Measurements from ENCODE around the gene TRIM28. TPM values are rescaled to one million over a fixed set of nuclear protein-coding genes. Genes with fewer than 3 reads are reported as not detected.

The TRIM28 gene
- total and polyA plus RNA-seq, 5 donors from 2014 or later = 34.5 to 379 (median 50.2) TPM

GRCh38 chr19:58582985-58583384 lies 39.1 kb downstream of the TRIM28 start:
- H3K4me3 ChIP-seq (ENCODE audit: low read depth, low read length) = no peak overlapping the region
- Mint-ChIP-seq H3K4me3 (no peak overlapping the region), H3K9me3 (peaks cover 0 to 2% (median 0%) of the 10 kb centered on the region in 7 donors), H3K27me3 (no peaks in the 10 kb centered on the region), H3K36me3 (peaks cover 12% of the 10 kb centered on the region), H3K27ac (no peak overlapping the region), H3K4me1 (peaks cover 5 to 28% (median 17%) of the 10 kb centered on the region in 4 donors)
- peaks cover 5% of the 10 kb centered on the region for H3K36me3 ChIP-seq (ENCODE audit: control insufficient read depth, insufficient read depth, low read length)
- no peak for ATAC-seq (ENCODE audit: low read depth in 2 of 2)
- H3K9me3 ChIP-seq (ENCODE audit: control insufficient read depth in 2 of 2, low read length in 2 of 2) = no peaks in the 10 kb centered on the region
- H3K4me1 ChIP-seq (ENCODE audit: control insufficient read depth, insufficient read depth, low read length, poor library complexity, severe bottlenecking) = peaks cover 3% of the 10 kb centered on the region
- H3K27ac ChIP-seq (ENCODE audit: insufficient read depth, low read length, poor library complexity, severe bottlenecking) = no peak overlapping the region
- no peaks in the 10 kb centered on the region for H3K27me3 ChIP-seq (ENCODE audit: control insufficient read depth, insufficient read depth, low read length)
- DNase-seq = no peak

GRCh38 chr19:58584498-58585441 lies 40.9 kb downstream of the TRIM28 start:
- Histone ChIP-seq H3K9me3 (ENCODE audit: control insufficient read depth in 2 of 2, low read length in 2 of 2) (no peaks in the 10 kb centered on the region), H3K4me3 (ENCODE audit: low read depth, low read length) (no peak overlapping the region), H3K4me1 (ENCODE audit: control insufficient read depth, insufficient read depth, low read length, poor library complexity, severe bottlenecking) (peaks cover 3% of the 10 kb centered on the region), H3K27ac (ENCODE audit: insufficient read depth, low read length, poor library complexity, severe bottlenecking) (no peak overlapping the region), H3K27me3 (ENCODE audit: control insufficient read depth, insufficient read depth, low read length) (no peaks in the 10 kb centered on the region), H3K36me3 (ENCODE audit: control insufficient read depth, insufficient read depth, low read length) (peaks cover 5% of the 10 kb centered on the region)
- Mint-ChIP-seq H3K4me1 (peaks cover 5 to 15% (median 8%) of the 10 kb centered on the region in 4 donors), H3K27ac (peak overlapping the region in 1 of 3 donors; percentile 79), H3K36me3 (peaks cover 12% of the 10 kb centered on the region), H3K27me3 (no peaks in the 10 kb centered on the region), H3K9me3 (peaks cover 0 to 2% (median 0%) of the 10 kb centered on the region in 7 donors), H3K4me3 (no peak overlapping the region)
- no peak for DNase-seq
- ATAC-seq (ENCODE audit: low read depth in 2 of 2) = no peak

- Mint-ChIP-seq H3K27ac (peak overlapping the region in 1 of 3 donors; percentile 79), H3K36me3 (peaks cover 12% of the 10 kb centered on the region), H3K4me1 (peaks cover 5 to 15% (median 8%) of the 10 kb centered on the region in 4 donors), H3K4me3 (no peak overlapping the region), H3K27me3 (no peaks in the 10 kb centered on the region), H3K9me3 (peaks cover 0 to 2% (median 0%) of the 10 kb centered on the region in 7 donors)
- DNase-seq (no peak), ATAC-seq (ENCODE audit: low read depth in 2 of 2) (no peak)
- Histone ChIP-seq H3K27me3 (ENCODE audit: control insufficient read depth, insufficient read depth, low read length) (no peaks in the 10 kb centered on the region), H3K4me1 (ENCODE audit: control insufficient read depth, insufficient read depth, low read length, poor library complexity, severe bottlenecking) (peaks cover 3% of the 10 kb centered on the region), H3K36me3 (ENCODE audit: control insufficient read depth, insufficient read depth, low read length) (peaks cover 5% of the 10 kb centered on the region), H3K4me3 (ENCODE audit: low read depth, low read length) (no peak overlapping the region), H3K9me3 (ENCODE audit: control insufficient read depth in 2 of 2, low read length in 2 of 2) (no peaks in the 10 kb centered on the region), H3K27ac (ENCODE audit: insufficient read depth, low read length, poor library complexity, severe bottlenecking) (no peak overlapping the region)
Measured at GRCh38 chr19:58585442-58586132, 41.7 kb downstream of the TRIM28 start.

- H3K27ac Mint-ChIP-seq = peak overlapping the region in 1 of 3 donors; percentile 17
- H3K27me3 ChIP-seq (ENCODE audit: control insufficient read depth, insufficient read depth, low read length) = no peaks in the 10 kb centered on the region
- no peak for DNase-seq
Measured at GRCh38 chr19:58586133-58586765, 42.4 kb downstream of the TRIM28 start.

More at GRCh38 chr19:58586133-58586765, 42.4 kb downstream of the TRIM28 start:
- no peaks in the 10 kb centered on the region for H3K9me3 ChIP-seq (ENCODE audit: control insufficient read depth in 2 of 2, low read length in 2 of 2)
- Mint-ChIP-seq H3K4me3 (no peak overlapping the region), H3K27me3 (no peaks in the 10 kb centered on the region), H3K9me3 (peaks cover 0 to 1% (median 0%) of the 10 kb centered on the region in 7 donors), H3K4me1 (peaks cover 2 to 10% (median 4%) of the 10 kb centered on the region in 4 donors), H3K36me3 (peaks cover 10% of the 10 kb centered on the region)
- H3K36me3 ChIP-seq (ENCODE audit: control insufficient read depth, insufficient read depth, low read length) = peaks cover 5% of the 10 kb centered on the region
- ATAC-seq (ENCODE audit: low read depth in 2 of 2) = no peak
- H3K27ac ChIP-seq (ENCODE audit: insufficient read depth, low read length, poor library complexity, severe bottlenecking) = no peak overlapping the region
- H3K4me3 ChIP-seq (ENCODE audit: low read depth, low read length) = no peak overlapping the region
- no peaks in the 10 kb centered on the region for H3K4me1 ChIP-seq (ENCODE audit: control insufficient read depth, insufficient read depth, low read length, poor library complexity, severe bottlenecking)

Other genes starting within 250 kb of the TRIM28 start
- 117 TPM for gene ERVK3-1, start 238.7 kb upstream of the TRIM28 start, total RNA-seq
- gene ERVK3-1, start 238.7 kb upstream of the TRIM28 start, polyA plus RNA-seq = 10 to 100 TPM; 65.9 to 85.8 (median 77.4) TPM
- 2.1 TPM for gene ZSCAN22, start 217.1 kb upstream of the TRIM28 start, total RNA-seq
- 1 to 10 TPM in 2 of 4 donors, under 1 TPM in 2; 0.31 to 2.6 (median 1.3) TPM for gene ZSCAN22, start 217.1 kb upstream of the TRIM28 start, polyA plus RNA-seq
- gene A1BG, start 190.6 kb upstream of the TRIM28 start, total RNA-seq = 11.8 TPM
- gene A1BG, start 190.6 kb upstream of the TRIM28 start, polyA plus RNA-seq = 10 to 100 TPM; 32.0 to 53.7 (median 39.8) TPM
- 0.27 TPM for gene ZNF497, start 181.3 kb upstream of the TRIM28 start, total RNA-seq
- gene ZNF497, start 181.3 kb upstream of the TRIM28 start, polyA plus RNA-seq = under 1 TPM; 0.34 to 0.79 (median 0.41) TPM
- 1.1 TPM for gene ZNF837, start 163.0 kb upstream of the TRIM28 start, total RNA-seq
- gene ZNF837, start 163.0 kb upstream of the TRIM28 start, polyA plus RNA-seq = 1 to 10 TPM; 2.5 to 7.7 (median 4.6) TPM
- 747 TPM for gene RPS5, start 156.8 kb upstream of the TRIM28 start, total RNA-seq
- 1,000 to 10,000 TPM in 3 of 4 donors, 100 to 1,000 TPM in 1; 916 to 1,786 (median 1,426) TPM for gene RPS5, start 156.8 kb upstream of the TRIM28 start, polyA plus RNA-seq
- 0.39 TPM for gene RNF225, start 148.4 kb upstream of the TRIM28 start, total RNA-seq
- gene RNF225, start 148.4 kb upstream of the TRIM28 start, polyA plus RNA-seq = not detected
- gene ZNF584, start 135.4 kb upstream of the TRIM28 start, total RNA-seq = 1.7 TPM
- gene ZNF584, start 135.4 kb upstream of the TRIM28 start, polyA plus RNA-seq = 1 to 10 TPM; 5.4 to 8.8 (median 5.8) TPM
- 1.2 TPM for gene ZNF132, start 103.9 kb upstream of the TRIM28 start, total RNA-seq
- 1 to 10 TPM in 1 of 4 donors, under 1 TPM in 3; 0.76 to 2.0 (median 0.96) TPM for gene ZNF132, start 103.9 kb upstream of the TRIM28 start, polyA plus RNA-seq
- gene ZNF324B, start 92.4 kb upstream of the TRIM28 start, total RNA-seq = 6.5 TPM
- gene ZNF324B, start 92.4 kb upstream of the TRIM28 start, polyA plus RNA-seq = 1 to 10 TPM in 1 of 4 donors, under 1 TPM in 3; 0.81 to 1.4 (median 0.90) TPM
- gene ZNF324, start 77.0 kb upstream of the TRIM28 start, total RNA-seq = 15.1 TPM
- 10 to 100 TPM in 2 of 4 donors, 1 to 10 TPM in 2; 5.3 to 12.7 (median 10.2) TPM for gene ZNF324, start 77.0 kb upstream of the TRIM28 start, polyA plus RNA-seq
- 10.5 TPM for gene ZNF446, start 67.7 kb upstream of the TRIM28 start, total RNA-seq
- gene ZNF446, start 67.7 kb upstream of the TRIM28 start, polyA plus RNA-seq = 1 to 10 TPM; 1.7 to 5.2 (median 3.8) TPM
- gene SLC27A5, start 32.1 kb upstream of the TRIM28 start, total RNA-seq = 5.5 TPM
- 10 to 100 TPM; 14.4 to 26.7 (median 20.4) TPM for gene SLC27A5, start 32.1 kb upstream of the TRIM28 start, polyA plus RNA-seq
- gene ZBTB45, start 24.3 kb upstream of the TRIM28 start, total RNA-seq = 8.0 TPM
- 1 to 10 TPM; 4.2 to 5.7 (median 4.9) TPM for gene ZBTB45, start 24.3 kb upstream of the TRIM28 start, polyA plus RNA-seq
- gene CHMP2A, start 11.0 kb downstream of the TRIM28 start, total RNA-seq = 83.1 TPM
- 100 to 1,000 TPM; 210 to 273 (median 240) TPM for gene CHMP2A, start 11.0 kb downstream of the TRIM28 start, polyA plus RNA-seq
- 50.2 TPM for gene UBE2M, start 14.5 kb downstream of the TRIM28 start, total RNA-seq
- 10 to 100 TPM in 2 of 4 donors, 1 to 10 TPM in 2; 8.7 to 17.2 (median 12.9) TPM for gene UBE2M, start 14.5 kb downstream of the TRIM28 start, polyA plus RNA-seq
- gene MZF1, start 29.3 kb downstream of the TRIM28 start, total RNA-seq = 15.6 TPM
- gene MZF1, start 29.3 kb downstream of the TRIM28 start, polyA plus RNA-seq = 1 to 10 TPM; 7.4 to 8.9 (median 7.9) TPM